Activated CD8-positive, alpha-beta memory T cell treated with anti-CD3 and anti-CD28 coated beads, Interleukin-2, amount 50 U/mL, for 1 hour (primary cell): ENCODE results near the gene MTO1.
"Not testable (repeated sequence)": the region's sequence is repeated elsewhere in the genome, so short reads cannot be mapped to it uniquely, and the experiment has no call there.

ENCODE experiments used
- DNase-seq: peaks from one replicate; pipeline ENCODE4 v3.0.0-alpha.2; 2020; ENCODE audit errors: extremely low read depth

Gene MTO1

DNA sequence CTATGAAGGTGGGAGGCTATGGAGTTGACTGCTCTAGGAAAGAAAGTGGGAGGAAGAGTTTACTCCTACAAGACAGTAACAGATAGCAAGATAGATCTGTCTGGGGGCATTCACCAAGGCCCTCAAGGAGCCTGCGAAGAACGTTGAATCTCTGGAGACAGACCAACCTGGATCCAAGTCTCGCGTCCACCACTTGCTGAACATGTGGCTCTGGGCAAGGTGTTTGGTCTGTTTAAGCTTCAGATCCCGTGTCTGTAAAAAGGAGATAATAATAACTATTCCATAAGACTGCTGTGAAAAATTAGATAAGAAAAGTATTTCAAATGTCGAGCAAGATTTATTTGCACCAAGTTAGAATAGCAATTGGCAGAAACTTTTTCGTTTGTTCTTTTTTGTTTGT, 67.4 kb downstream of the MTO1 start:
- DNase-seq, result no peak

DNA sequence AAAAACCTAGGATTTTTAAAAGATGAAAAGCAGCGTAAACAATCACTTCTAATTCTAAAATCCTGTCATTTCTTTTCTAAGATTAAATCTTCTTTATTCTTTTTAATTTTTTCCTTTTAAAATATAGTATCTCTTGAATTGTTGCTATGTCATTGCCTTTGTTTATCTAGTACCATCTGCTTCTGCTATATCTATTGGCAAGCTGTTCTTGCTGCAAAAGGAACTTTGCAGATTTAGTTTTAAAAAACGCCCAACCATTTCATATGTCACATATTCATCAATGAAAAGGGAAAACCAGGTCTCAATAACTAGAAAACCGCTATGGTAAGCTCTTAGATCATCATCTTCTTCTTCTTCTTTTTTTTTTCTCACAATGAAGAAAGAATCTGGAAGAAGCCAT, 70.8 kb downstream of the MTO1 start:
- no peak for DNase-seq

DNA sequence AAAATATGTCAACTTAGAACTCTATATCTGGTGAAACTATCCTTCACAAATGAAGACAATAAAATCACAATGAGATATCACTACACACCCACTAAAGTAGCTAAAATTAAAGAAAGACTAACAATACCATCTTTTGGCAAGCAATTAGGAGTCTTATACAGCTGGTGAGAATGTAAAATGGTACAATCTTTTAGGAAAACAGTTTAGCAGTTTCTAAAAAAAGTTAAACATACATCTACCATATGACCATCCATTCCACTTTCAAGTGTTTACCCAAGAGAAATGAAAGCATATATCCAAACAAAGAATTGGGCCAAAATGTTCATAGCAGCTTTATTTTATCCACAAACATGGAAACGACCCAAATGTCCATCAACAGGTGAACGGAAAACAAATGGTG, 73.1 kb downstream of the MTO1 start:
- DNase-seq, result no peak

DNA sequence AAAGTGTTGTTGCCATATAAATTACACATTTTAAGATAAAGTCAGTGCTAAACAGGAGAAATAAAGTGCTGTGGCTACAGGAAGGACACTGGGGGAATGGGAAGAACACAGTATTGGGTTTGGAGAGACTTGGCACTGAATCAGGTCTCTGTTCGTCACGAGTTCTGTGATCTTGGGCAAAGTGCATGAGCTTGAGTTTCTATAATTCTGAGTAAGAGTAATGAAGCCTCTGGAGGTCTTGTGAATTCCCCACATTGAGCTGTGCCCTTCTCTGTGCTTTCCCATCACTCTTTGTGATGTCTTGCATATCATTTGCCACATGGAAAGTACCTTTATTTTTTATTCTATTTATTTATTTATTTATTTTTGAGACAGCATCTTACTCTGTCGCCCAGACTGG, 76.1 kb downstream of the MTO1 start:
- DNase-seq, result no peak

GRCh38 chr6:73538116-73538779, 76.7 kb downstream of the MTO1 start:
- DNase-seq, result no peak

- DNase-seq, result not testable (repeated sequence)
Measured at GRCh38 chr6:73542481-73542880, 80.9 kb downstream of the MTO1 start.

GRCh38 chr6:73542891-73543290, 81.4 kb downstream of the MTO1 start:
- DNase-seq, result no peak

DNA sequence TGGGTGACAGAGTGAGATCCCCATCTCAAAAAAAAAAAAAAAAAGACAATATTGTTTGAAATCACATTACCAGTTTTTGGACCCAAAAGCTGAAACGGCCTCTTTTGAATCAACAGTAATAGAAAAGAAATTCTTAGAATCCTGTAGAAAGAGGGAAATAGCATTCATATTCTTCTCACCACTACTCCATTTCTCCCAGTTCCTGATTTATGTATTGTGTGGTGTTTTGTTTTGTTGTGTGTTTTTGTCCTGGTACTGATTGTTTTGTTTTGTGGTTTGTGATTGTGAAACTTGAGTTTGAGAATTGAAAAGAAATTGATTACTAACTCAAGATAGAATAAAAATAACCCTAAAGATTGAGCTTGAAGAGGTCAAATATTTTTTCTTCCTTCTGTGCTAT, 85.5 kb downstream of the MTO1 start:
- no peak for DNase-seq

DNA sequence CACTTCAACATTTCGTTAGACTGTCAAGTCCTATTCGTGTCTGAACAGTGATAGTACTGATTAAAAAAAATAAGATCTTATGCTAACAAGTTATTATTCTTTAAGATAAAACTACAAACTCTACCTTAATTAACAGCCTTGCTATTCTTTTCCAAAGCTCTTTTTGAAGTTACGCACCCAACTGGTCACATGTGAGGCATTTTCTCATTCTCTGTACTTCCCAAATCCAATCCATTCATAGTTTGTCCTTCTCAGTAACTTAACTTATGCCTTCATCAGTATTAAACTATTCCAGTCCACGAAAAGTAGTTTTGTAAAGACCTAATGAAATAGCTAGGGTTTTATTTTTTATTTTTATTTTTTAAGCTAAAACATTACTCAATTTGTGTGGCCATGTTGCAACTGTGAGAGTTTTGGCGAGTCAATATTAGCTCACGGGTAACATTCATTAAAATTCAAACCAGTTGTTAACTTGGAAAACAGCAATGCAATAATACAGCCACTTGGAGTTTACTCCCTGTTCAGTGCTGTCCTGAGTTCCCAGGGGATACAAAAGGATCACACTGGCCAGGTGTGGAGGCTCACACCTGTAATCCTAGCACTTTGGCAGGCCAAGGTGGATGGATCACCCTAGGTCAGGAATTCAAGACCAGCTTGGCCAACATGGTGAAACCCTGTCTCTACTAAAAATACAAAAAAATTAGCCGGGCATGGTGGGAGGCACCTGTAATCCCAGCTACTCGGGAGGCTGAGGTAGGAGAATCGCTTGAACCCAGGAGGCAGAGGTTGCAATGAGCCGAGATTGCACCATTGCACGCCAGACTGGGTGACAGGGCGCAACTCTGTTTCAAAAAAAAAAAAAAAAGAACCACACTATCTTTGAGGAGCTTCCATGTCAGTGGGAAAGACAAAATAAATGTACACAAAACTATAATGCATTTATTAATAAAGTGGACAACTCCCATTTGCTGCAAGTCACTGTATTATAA, 87.2 kb downstream of the MTO1 start:
- no peak for DNase-seq

DNA sequence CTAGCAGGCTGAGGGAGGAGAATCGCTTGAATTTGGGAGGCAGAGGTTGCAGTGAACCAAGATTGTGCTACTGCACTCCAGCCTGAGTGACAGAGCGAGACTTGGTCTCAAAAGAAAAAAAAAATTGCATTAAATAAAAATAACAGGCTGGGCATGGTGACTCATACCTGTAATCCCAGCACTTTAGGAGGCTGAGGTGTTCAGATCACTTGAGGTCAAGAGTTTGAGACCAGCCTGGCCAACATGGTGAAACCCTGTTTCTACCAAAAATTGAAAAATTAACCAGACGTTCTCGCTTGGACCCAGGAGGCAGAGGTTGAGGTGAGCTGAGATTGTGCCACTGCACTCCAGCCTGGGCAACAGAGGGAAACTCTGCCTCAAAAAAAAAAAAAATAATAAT, 89.6 kb downstream of the MTO1 start:
- DNase-seq, result not testable (repeated sequence)

DNA sequence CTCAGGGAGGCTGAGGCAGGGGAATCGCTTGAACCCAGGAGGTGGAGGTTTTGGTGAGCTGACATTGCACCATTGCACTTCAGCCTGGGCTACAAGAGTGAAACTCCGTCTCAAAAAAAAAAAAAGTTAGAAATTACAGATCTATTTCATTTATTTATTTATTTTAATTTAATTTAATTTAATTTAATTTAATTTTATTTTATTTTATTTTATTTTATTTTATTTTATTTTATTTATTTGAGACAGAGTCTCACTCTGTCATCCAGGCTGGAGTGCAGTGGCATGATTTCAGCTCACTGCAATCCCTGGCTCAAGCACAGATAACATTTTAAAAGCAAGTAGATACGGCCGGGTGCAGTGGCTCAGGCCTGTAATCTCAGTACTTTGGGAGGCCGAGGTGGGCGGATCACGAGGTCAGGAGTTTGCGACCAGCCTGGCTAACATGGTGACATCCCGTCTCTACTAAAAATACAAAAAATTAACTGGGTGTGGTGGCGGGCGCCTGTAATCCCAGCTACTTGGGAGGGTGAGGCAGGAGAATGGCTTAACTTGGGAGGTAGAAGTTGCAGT, 93.9 kb downstream of the MTO1 start:
- DNase-seq, result not testable (repeated sequence)

DNA sequence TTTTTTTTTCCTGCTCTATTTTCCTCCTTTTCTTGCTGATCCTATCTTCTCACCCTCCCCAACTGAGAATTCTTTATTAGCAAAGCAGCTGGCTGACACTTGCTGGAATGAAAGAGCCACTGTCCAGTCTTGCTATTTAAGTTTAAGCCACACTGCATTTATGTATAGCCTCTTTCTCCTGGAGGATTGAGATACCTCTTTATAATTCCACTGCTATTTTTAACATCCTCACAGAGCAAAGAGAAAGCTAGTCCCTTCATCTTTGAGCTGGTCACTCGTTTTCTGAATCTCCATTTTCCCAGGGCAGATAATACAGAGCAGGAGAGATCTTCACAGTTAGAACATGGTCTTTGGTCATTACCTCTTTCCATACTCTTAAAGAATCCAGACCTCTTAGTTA, 95.3 kb downstream of the MTO1 start:
- DNase-seq, result no peak
